BE2C (cell line): ENCODE data around the gene HSD17B4. TPM values are rescaled to one million over a fixed set of nuclear protein-coding genes. Genes with fewer than 3 reads are reported as not detected.

Experiments
- DNase-seq: peaks from one replicate; pipeline ENCODE4 v3.0.0-alpha.2; 2020
- H3K27me3 ChIP-seq: fragments of 250-450 bp; sonication (Bioruptor Pico); 2 replicates; pipeline ENCODE4 v1.5.1; 2020; ENCODE audit warnings: mild to moderate bottlenecking
- H3K36me3 ChIP-seq: fragments of 250-450 bp; sonication (Bioruptor Pico); 2 replicates; pipeline ENCODE4 v1.5.1; 2020; ENCODE audit warnings: mild to moderate bottlenecking
- H3K4me1 ChIP-seq: fragments of 250-450 bp; sonication (Bioruptor Pico); 2 replicates; pipeline ENCODE4 v1.5.1; 2020
- H3K4me3 ChIP-seq: 2 replicates; pipeline ENCODE4 v1.5.1; 2011; ENCODE audit warnings: low read depth, low read length
- H3K9me3 ChIP-seq: fragments of 250-450 bp; sonication (Bioruptor Pico); 2 replicates; pipeline ENCODE4 v1.5.1; 2020
- CTCF ChIP-seq: IDR thresholded peaks from 2 replicates; pipeline ENCODE4 v1.5.1; 2012; ENCODE audit warnings: mild to moderate bottlenecking, low read depth, low read length
- polyA plus RNA-seq: library from polyadenylated mRNA; unstranded; fragments of >200 nt; gene quantifications from one replicate; pipeline ENCODE4 v1.2.1, GENCODE V29; 2012; ENCODE audit warnings: low read depth, missing spikeins; ENCODE audit not compliant: insufficient read length, insufficient read depth

Gene HSD17B4
- polyA plus RNA-seq = 57.4 TPM

- H3K36me3 ChIP-seq = no peaks in the 10 kb centered on the region
Observed at GRCh38 chr5:119452373-119453039, at the start of gene HSD17B4. HSD17B4 (plus strand) TSS chr5:119452497; CDS start chr5:119452576, 79 bp downstream.

GRCh38 chr5:119402555-119402954 is 49.7 kb upstream of the HSD17B4 start:
- no peak for DNase-seq
- no peaks in the 10 kb centered on the region for H3K36me3 ChIP-seq
- no peaks in the 10 kb centered on the region for H3K27me3 ChIP-seq
- no peaks in the 10 kb centered on the region for H3K9me3 ChIP-seq
- H3K4me1 ChIP-seq = no peaks in the 10 kb centered on the region
- no peak overlapping the region for H3K4me3 ChIP-seq
- no peak for TF ChIP-seq CTCF

More at GRCh38 chr5:119452373-119453039, at the start of gene HSD17B4:
- H3K4me1 ChIP-seq = peaks cover 7% of the 10 kb centered on the region; the same call in 1 of the 2 replicates
- peak; percentile 91 for DNase-seq
- H3K9me3 ChIP-seq = no peaks in the 10 kb centered on the region
- no peak for TF ChIP-seq CTCF
- peak within 1 kb of the TSS; percentile 93 for H3K4me3 ChIP-seq
- no peaks in the 10 kb centered on the region for H3K27me3 ChIP-seq

- no peak for TF ChIP-seq CTCF
- H3K4me3 ChIP-seq = no peak overlapping the region
- H3K36me3 ChIP-seq = no peaks in the 10 kb centered on the region
- no peaks in the 10 kb centered on the region for H3K9me3 ChIP-seq
- no peaks in the 10 kb centered on the region for H3K4me1 ChIP-seq
- DNase-seq = no peak
- H3K27me3 ChIP-seq = no peaks in the 10 kb centered on the region
Observed at GRCh38 chr5:119404033-119404432, 48.3 kb upstream of the HSD17B4 start.

GRCh38 chr5:119405419-119405818 is 46.9 kb upstream of the HSD17B4 start:
- Histone ChIP-seq H3K36me3 (no peaks in the 10 kb centered on the region), H3K4me3 (no peak overlapping the region), H3K27me3 (no peaks in the 10 kb centered on the region), H3K4me1 (no peaks in the 10 kb centered on the region), H3K9me3 (no peaks in the 10 kb centered on the region)
- no peak for TF ChIP-seq CTCF
- DNase-seq = no peak

GRCh38 chr5:119406551-119407110 is 45.7 kb upstream of the HSD17B4 start:
- no peak overlapping the region for H3K4me3 ChIP-seq
- H3K4me1 ChIP-seq = no peaks in the 10 kb centered on the region
- DNase-seq = no peak
- no peaks in the 10 kb centered on the region for H3K36me3 ChIP-seq
- no peaks in the 10 kb centered on the region for H3K27me3 ChIP-seq
- TF ChIP-seq CTCF = no peak
- no peaks in the 10 kb centered on the region for H3K9me3 ChIP-seq

- no peak for DNase-seq
Observed at GRCh38 chr5:119409235-119409815, 43.0 kb upstream of the HSD17B4 start.

More at GRCh38 chr5:119409235-119409815, 43.0 kb upstream of the HSD17B4 start:
- TF ChIP-seq CTCF = no peak
- H3K36me3 ChIP-seq = no peaks in the 10 kb centered on the region
- H3K4me3 ChIP-seq = no peak overlapping the region
- no peaks in the 10 kb centered on the region for H3K4me1 ChIP-seq
- H3K27me3 ChIP-seq = no peaks in the 10 kb centered on the region
- H3K9me3 ChIP-seq = no peaks in the 10 kb centered on the region
